Mesangial cell (primary cell): ENCODE data around the gene POLR2I. TPM values are rescaled to one million over a fixed set of nuclear protein-coding genes. Genes with fewer than 3 reads are reported as not detected.

ENCODE experiments used
- total RNA-seq: library from RNA; depleted of rRNA; stranded (reverse); fragments of >200 nt; gene quantifications from 2 replicates; pipeline ENCODE4 v1.2.3, GENCODE V29; 2015

POLR2I gene
- 106 and 123 TPM in 2 replicates for total RNA-seq

DNA sequence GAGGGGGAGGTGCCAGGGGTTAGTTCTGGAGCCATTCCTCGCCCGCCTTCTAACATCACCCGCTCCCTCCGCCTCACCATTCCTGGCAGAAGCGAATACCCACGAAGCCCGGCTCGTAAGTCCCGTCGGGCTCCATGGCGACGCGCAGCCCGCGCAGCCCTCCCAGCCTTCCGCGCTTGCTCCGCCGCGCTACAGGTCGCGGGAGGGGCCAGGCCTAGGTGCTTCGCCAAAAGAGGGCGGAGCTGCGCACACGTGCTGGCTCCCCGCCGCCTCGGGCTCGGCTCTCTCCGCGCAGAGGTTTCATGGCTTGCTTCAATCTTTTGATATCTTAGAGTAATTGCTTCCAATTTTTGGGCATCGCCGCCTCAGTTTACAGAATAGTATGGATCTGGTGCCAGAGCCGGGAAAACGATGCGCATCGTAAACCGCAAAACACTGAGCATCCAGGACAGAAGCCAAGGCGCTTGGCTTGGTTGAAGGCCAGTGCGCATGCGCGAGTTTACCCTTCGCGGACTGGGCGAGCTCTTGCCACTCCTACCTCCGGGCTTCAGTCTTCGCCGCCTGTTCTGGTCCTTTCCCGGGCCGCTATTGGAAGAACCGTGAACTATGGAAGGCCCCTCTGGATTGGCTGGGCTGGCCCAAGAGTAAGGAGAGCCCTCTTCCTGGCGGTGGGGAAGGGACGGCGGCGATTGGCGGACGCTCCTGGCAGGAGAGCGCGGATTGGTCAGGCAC is at the start of gene POLR2I:
Gene POLR2I, minus strand, starts transcription at position 155 of the 732 bp plus-strand sequence. Its CDS starts 19 bp downstream, at position 136.

DNA sequence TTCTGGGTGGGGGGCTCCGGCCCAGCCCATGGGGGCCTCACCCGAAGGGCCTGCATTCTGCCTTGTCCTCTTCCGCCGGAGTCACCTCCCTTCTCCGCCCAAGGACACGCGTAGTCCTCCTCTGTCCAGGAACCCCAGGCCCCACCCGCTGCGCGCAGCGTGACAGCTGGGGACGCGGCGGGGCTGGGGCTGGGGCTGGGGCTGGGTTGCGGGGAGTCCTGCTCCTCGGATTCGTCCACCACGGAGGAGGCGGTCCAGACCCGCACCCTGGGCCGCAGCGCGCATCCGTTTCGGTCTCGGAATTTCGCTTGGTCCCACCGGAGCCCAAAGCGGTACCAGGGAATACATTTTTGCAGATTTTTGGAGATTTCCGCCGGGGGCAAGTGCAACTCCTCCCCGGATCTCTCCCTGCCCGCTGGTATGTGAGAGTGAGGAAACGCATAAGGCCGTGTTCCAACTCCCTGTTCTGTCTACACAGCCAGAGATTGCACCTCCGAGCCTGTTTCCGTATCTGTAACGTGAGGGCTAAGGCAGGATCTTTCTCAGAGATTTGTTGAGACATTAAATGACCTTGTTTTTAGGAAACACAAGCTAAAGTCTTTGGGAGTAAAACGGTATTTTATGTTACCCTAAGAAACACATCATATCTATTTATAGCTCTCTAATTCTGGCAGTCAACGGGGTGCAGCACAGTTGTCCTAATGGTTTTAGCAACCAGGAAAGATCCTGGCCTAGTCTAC is 37.8 kb upstream of the POLR2I start, which contains the start of gene COX7A1:
Gene COX7A1, minus strand, starts transcription at position 96 of the 740 bp plus-strand sequence. Its CDS starts 40 bp downstream, at position 56.

DNA sequence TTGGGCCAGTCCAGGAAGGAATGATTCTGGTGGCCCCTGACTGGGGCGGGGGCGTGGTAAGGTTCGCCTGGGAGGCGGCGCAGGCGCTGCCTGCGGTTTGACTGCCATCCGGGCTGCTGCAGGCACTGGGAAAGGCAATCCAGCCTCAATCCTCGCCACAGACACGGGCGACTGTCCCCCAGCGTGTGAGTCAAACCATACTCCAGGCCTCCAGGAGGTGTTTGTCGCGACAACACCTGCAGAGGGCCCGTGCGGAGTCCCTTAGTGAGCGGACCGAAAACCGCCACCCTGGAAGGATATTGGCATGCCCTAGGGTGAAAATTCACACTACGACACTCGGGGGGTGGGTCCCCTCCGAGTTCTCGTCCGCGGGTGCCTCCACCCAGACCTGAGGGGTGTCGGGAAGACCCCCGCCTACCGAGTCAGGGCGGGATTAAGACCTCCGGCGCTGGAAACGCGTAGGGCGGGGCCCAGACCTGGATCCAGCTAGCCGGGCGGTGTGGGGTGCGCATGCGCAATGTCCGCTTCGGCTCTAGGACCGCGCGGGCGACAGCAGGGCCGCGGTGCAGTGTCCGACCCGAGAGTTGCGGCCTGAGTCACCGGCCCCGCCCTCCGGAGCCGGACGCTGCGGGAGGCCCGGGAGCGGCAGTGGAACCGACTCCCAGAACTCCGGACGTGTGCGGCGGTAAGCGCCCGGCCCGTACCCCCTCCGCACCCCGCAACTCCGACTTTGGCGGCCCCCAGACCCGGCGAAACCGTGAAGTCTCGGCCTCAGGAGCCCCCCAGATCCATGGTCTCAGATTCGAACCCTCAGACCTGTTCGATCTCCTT is 25.0 kb upstream of the POLR2I start, which contains the start of gene CAPNS1:
Gene CAPNS1, plus strand, starts transcription at position 594 of the 831 bp plus-strand sequence. CDS start 946 bp downstream, outside the sequence.

DNA sequence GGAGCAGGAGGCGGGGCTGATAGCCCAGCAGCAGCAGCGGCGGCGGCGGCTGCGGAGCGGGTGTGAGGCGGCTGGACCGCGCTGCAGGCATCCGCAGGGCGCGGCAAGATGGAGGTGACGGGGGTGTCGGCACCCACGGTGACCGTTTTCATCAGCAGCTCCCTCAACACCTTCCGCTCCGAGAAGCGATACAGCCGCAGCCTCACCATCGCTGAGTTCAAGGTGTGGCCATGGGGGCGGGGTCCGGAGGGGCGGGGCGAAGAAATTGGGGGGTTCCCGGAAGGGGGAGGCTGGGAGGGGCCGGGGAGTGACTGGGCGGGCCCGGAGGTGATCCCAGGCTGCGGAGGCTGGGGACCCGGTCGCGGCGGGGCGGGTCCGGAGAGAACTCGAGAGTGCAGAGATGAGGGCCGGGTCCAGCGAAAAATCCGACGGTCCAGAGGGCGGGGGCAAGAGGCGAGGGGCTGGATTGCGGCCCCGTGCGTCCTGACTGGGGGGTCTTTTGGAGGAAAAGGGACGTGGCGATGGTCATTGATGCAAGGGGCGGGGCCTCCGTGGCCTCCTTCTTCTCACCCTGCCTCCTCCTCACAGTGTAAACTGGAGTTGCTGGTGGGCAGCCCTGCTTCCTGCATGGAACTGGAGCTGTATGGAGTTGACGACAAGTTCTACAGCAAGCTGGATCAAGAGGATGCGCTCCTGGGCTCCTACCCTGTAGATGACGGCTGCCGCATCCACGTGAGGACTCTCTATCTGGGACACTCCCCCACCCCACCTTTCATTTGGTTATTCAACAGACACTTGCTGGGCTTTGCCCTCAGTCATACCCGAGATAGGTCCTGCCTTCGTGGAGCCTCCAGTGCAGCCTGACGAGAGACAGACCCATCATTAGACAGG is 1.0 kb upstream of the POLR2I start, which contains the start of gene TBCB:
Gene TBCB, plus strand, starts transcription at position 16 of the 891 bp plus-strand sequence. Its CDS starts 93 bp downstream, at position 109.

DNA sequence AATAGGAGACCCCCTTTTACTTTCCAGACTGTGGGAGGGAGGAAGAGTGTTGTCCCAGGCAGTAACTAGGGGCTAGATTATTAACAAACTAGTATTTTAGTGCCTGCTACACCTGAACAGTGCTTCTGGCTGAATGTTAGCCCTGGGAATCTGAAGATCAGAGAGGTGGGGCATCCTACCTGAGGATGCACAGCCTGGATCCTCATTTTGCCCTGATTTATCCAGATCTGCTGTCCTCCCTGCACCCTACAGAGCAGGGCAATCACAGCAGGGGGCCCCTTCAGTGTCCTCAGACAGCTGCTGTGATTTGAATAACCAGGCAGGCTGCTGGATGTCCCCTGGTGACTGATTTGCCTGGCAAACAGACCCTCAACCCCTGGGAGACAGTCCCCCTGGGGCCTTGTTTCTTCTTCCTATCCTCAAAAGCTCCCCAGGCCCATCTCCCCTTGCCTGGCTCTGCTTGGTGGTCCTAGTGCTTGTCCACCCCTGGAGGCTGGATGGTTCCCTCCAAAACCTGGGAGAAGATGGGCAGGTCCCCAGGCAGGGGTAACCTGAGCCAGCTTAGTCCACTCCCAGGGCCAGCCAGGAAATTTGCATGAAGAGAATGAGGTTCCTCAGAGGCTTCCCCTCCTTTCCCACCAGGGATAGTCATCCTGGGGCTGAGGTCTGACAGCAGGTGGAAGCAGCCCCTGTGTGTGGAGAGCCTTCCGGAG is 4.0 kb downstream of the POLR2I start, which contains the start of gene OVOL3:
Gene OVOL3, plus strand, starts transcription at position 657 of the 713 bp plus-strand sequence. CDS start 60 bp downstream, outside the sequence.

Other genes with a start within 250 kb of the POLR2I start
- 9.8 and 33.7 TPM in 2 replicates for gene APLP1, start 246.3 kb downstream of the POLR2I start, total RNA-seq
- gene NFKBID, start 214.3 kb downstream of the POLR2I start, total RNA-seq: 2.9 and 7.6 TPM in 2 replicates
- gene HCST, start 212.3 kb downstream of the POLR2I start, total RNA-seq: 0.38 TPM in 1 of 2 replicates, not detected in the other
- not detected in 2 replicates for gene TYROBP, start 206.6 kb downstream of the POLR2I start, total RNA-seq
- 10.4 and 19.8 TPM in 2 replicates for gene LRFN3, start 178.5 kb downstream of the POLR2I start, total RNA-seq
- gene SDHAF1, start 119.7 kb downstream of the POLR2I start, total RNA-seq: 24.4 and 26.4 TPM in 2 replicates
- gene SYNE4, start 106.1 kb downstream of the POLR2I start, total RNA-seq: 0.81 and 3.4 TPM in 2 replicates
- 22.9 and 33.4 TPM in 2 replicates for gene ALKBH6, start 100.7 kb downstream of the POLR2I start, total RNA-seq
- 2.6 and 31.9 TPM in 2 replicates for gene CLIP3, start 82.0 kb downstream of the POLR2I start, total RNA-seq
- 4.4 and 15.3 TPM in 2 replicates for gene THAP8, start 60.6 kb downstream of the POLR2I start, total RNA-seq
- gene WDR62, start 60.0 kb downstream of the POLR2I start, total RNA-seq: 1.8 and 22.5 TPM in 2 replicates
- gene OVOL3, start 3.7 kb downstream of the POLR2I start, total RNA-seq: not detected in 2 replicates
- 291 and 344 TPM in 2 replicates for gene TBCB, start 593 bp upstream of the POLR2I start, total RNA-seq
- gene CAPNS1, start 25.2 kb upstream of the POLR2I start, total RNA-seq: 323 and 352 TPM in 2 replicates
- 0.76 and 1.6 TPM in 2 replicates for gene COX7A1, start 37.6 kb upstream of the POLR2I start, total RNA-seq
- gene ZNF565, start 99.8 kb upstream of the POLR2I start, total RNA-seq: 0.81 and 3.2 TPM in 2 replicates
- gene ZNF146, start 100.2 kb upstream of the POLR2I start, total RNA-seq: 46.8 and 52.6 TPM in 2 replicates